ENCODE results near the gene ABCC1.

Gene ABCC1

GRCh38 chr16:16057102-16057501 is 107.7 kb downstream of the ABCC1 start:
- no peak overlapping the region for H3K9ac ChIP-seq (ENCODE audit: low read length)
- H3K36me3 ChIP-seq (ENCODE audit: low read length) = peaks cover 2% of the 10 kb centered on the region; the same call in 1 of the 2 replicates
- H3K79me2 ChIP-seq (ENCODE audit: insufficient read depth, low read length) = no peaks in the 10 kb centered on the region
- no peaks in the 10 kb centered on the region for H3K9me3 ChIP-seq (ENCODE audit: insufficient read depth, low read length)
- no peak overlapping the region for H2AFZ ChIP-seq (ENCODE audit: low read depth, low read length, severe bottlenecking)
- TF ChIP-seq EZH2phosphoT487 (conservative IDR thresholded peaks at IDR 0.05; ENCODE audit: low read length) = no peak
- TF ChIP-seq, protein P1, sequence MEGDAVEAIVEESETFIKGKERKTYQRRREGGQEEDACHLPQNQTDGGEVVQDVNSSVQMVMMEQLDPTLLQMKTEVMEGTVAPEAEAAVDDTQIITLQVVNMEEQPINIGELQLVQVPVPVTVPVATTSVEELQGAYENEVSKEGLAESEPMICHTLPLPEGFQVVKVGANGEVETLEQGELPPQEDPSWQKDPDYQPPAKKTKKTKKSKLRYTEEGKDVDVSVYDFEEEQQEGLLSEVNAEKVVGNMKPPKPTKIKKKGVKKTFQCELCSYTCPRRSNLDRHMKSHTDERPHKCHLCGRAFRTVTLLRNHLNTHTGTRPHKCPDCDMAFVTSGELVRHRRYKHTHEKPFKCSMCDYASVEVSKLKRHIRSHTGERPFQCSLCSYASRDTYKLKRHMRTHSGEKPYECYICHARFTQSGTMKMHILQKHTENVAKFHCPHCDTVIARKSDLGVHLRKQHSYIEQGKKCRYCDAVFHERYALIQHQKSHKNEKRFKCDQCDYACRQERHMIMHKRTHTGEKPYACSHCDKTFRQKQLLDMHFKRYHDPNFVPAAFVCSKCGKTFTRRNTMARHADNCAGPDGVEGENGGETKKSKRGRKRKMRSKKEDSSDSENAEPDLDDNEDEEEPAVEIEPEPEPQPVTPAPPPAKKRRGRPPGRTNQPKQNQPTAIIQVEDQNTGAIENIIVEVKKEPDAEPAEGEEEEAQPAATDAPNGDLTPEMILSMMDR (IDR thresholded peaks at IDR 0.05; ENCODE audit: insufficient read depth, low read length, poor library complexity, severe bottlenecking) = no peak
- no peaks in the 10 kb centered on the region for H4K20me1 ChIP-seq (ENCODE audit: low read depth, low read length)
- no peak overlapping the region for H3K27ac ChIP-seq (ENCODE audit: low read depth, low read length)
- H3F3A ChIP-seq (ENCODE audit: insufficient read depth) = peaks cover 3% of the 10 kb centered on the region; the same call in 1 of the 2 replicates
- no peak overlapping the region for H3K4me3 ChIP-seq (ENCODE audit: insufficient read depth, low read length, poor library complexity, severe bottlenecking)
- no peaks in the 10 kb centered on the region for H3K9me2 ChIP-seq (replicated peaks; ENCODE audit: insufficient read depth, low read length)
- H3K27me3 ChIP-seq (ENCODE audit: low read length) = no peaks in the 10 kb centered on the region
- H3K4me2 ChIP-seq (ENCODE audit: low read depth, low read length, poor library complexity, severe bottlenecking) = no peak overlapping the region

GRCh38 chr16:16059160-16059559 is 109.7 kb downstream of the ABCC1 start:
- H3K4me2 ChIP-seq (ENCODE audit: low read depth, low read length, poor library complexity, severe bottlenecking) = no peak overlapping the region
- H3K79me2 ChIP-seq (ENCODE audit: insufficient read depth, low read length) = no peaks in the 10 kb centered on the region
- TF ChIP-seq, protein P1 (IDR thresholded peaks at IDR 0.05; ENCODE audit: insufficient read depth, low read length, poor library complexity, severe bottlenecking) = no peak
- TF ChIP-seq EZH2phosphoT487 (conservative IDR thresholded peaks at IDR 0.05; ENCODE audit: low read length) = no peak
- peaks cover 3% of the 10 kb centered on the region; the same call in 1 of the 2 replicates for H3F3A ChIP-seq (ENCODE audit: insufficient read depth)
- H2AFZ ChIP-seq (ENCODE audit: low read depth, low read length, severe bottlenecking) = no peak overlapping the region
- no peaks in the 10 kb centered on the region for H3K9me2 ChIP-seq (replicated peaks; ENCODE audit: insufficient read depth, low read length)
- H3K9me3 ChIP-seq (ENCODE audit: insufficient read depth, low read length) = no peaks in the 10 kb centered on the region
- no peak overlapping the region for H3K4me3 ChIP-seq (ENCODE audit: insufficient read depth, low read length, poor library complexity, severe bottlenecking)
- H3K9ac ChIP-seq (ENCODE audit: low read length) = no peak overlapping the region
- peaks cover 2% of the 10 kb centered on the region; the same call in 1 of the 2 replicates for H3K36me3 ChIP-seq (ENCODE audit: low read length)
- no peak overlapping the region for H3K27ac ChIP-seq (ENCODE audit: low read depth, low read length)
- no peaks in the 10 kb centered on the region for H4K20me1 ChIP-seq (ENCODE audit: low read depth, low read length)
- H3K27me3 ChIP-seq (ENCODE audit: low read length) = no peaks in the 10 kb centered on the region

GRCh38 chr16:16059895-16060590 is 110.6 kb downstream of the ABCC1 start:
- no peaks in the 10 kb centered on the region for H3K27me3 ChIP-seq (ENCODE audit: low read length)
- H3K4me3 ChIP-seq (ENCODE audit: insufficient read depth, low read length, poor library complexity, severe bottlenecking) = no peak overlapping the region
- no peaks in the 10 kb centered on the region for H3K79me2 ChIP-seq (ENCODE audit: insufficient read depth, low read length)
- H3K9me3 ChIP-seq (ENCODE audit: insufficient read depth, low read length) = no peaks in the 10 kb centered on the region
- no peaks in the 10 kb centered on the region for H4K20me1 ChIP-seq (ENCODE audit: low read depth, low read length)
- TF ChIP-seq, protein P1 (IDR thresholded peaks at IDR 0.05; ENCODE audit: insufficient read depth, low read length, poor library complexity, severe bottlenecking) = no peak
- TF ChIP-seq EZH2phosphoT487 (conservative IDR thresholded peaks at IDR 0.05; ENCODE audit: low read length) = no peak
- H3K9me2 ChIP-seq (replicated peaks; ENCODE audit: insufficient read depth, low read length) = no peaks in the 10 kb centered on the region
- H3K4me2 ChIP-seq (ENCODE audit: low read depth, low read length, poor library complexity, severe bottlenecking) = no peak overlapping the region
- peaks cover 3% of the 10 kb centered on the region; the same call in 1 of the 2 replicates for H3F3A ChIP-seq (ENCODE audit: insufficient read depth)
- no peak overlapping the region for H3K9ac ChIP-seq (ENCODE audit: low read length)
- no peak overlapping the region for H3K27ac ChIP-seq (ENCODE audit: low read depth, low read length)
- peaks cover 2% of the 10 kb centered on the region; the same call in 1 of the 2 replicates for H3K36me3 ChIP-seq (ENCODE audit: low read length)
- H2AFZ ChIP-seq (ENCODE audit: low read depth, low read length, severe bottlenecking) = no peak overlapping the region

Measured in SU-DHL-6 (cell line).